Left ventricle myocardium inferior (tissue), 1 donor: ENCODE measurements around the gene YWHAB. TPM values are rescaled to one million over a fixed set of nuclear protein-coding genes. Genes with fewer than 3 reads are reported as not detected.

Source experiments
- DNase-seq: peaks from one replicate; pipeline ENCODE4 v3.0.0-alpha.2; 2020
- H3K27ac ChIP-seq: fragments of 200-600 bp; replicated peaks from 2 replicates; pipeline ENCODE4 v1.8.0; 2021
- H3K27me3 ChIP-seq: fragments of 200-600 bp; 2 replicates; pipeline ENCODE4 v1.8.0; 2021; ENCODE audit warnings: low read depth
- H3K36me3 ChIP-seq: fragments of 200-600 bp; 2 replicates; pipeline ENCODE4 v1.8.0; 2021
- H3K4me1 ChIP-seq: fragments of 200-600 bp; 2 replicates; pipeline ENCODE4 v1.8.0; 2021
- H3K4me3 ChIP-seq: fragments of 200-600 bp; 2 replicates; pipeline ENCODE4 v1.8.0; 2021; ENCODE audit warnings: mild to moderate bottlenecking, moderate library complexity
- H3K9me3 ChIP-seq: fragments of 200-600 bp; replicated peaks from 2 replicates; pipeline ENCODE4 v1.8.0; 2021
- intact Hi-C: fragments of 100-400 bp; cut with micrococcal nuclease; formaldehyde crosslinking; loops from one replicate; pipeline ENCODE4 v1.11.0; 2022
- total RNA-seq: library from RNA; stranded (reverse); fragmentation: NEBNext Ultra II Directional; extraction: Animal tissue kit (Norgen Biotek cat#: 25700); gene quantifications from one replicate; pipeline ENCODE4 v1.2.1, GENCODE V29; 2021
- TF ChIP-seq, protein P1 (sequence below): fragments of 200-600 bp; IDR thresholded peaks from 2 replicates; pipeline ENCODE4 v1.8.0; 2021; ENCODE audit warnings: antibody characterized with exemption, mild to moderate bottlenecking, borderline replicate concordance
- donor health status: DM: no; HTN: yes; CAD: no; lungs with severe emphysema.

YWHAB gene
- total RNA-seq, 1 donor from 2014 or later: 106 TPM

DNA sequence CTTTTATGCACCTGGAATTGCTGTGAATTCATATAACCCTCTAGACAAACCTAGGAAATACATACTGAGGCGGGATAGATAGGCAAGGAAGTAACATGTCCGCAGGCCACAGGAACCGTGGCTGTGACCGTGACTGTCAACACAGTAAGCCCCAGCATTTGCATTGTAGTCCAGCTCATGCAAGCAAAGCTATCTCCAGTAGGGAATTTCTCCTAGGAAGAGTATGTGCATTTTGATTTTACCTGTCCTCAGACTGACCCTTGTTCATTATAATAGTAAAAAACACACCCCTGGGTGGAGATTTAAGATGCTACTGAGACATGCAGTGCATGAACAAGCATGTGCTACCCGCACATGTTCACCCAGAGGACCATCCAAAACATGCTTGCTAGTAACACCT lies 44.7 kb upstream of the YWHAB start:
- no peak overlapping the region for H3K27ac ChIP-seq
- no peaks in the 10 kb centered on the region for H3K36me3 ChIP-seq
- TF ChIP-seq, protein P1, sequence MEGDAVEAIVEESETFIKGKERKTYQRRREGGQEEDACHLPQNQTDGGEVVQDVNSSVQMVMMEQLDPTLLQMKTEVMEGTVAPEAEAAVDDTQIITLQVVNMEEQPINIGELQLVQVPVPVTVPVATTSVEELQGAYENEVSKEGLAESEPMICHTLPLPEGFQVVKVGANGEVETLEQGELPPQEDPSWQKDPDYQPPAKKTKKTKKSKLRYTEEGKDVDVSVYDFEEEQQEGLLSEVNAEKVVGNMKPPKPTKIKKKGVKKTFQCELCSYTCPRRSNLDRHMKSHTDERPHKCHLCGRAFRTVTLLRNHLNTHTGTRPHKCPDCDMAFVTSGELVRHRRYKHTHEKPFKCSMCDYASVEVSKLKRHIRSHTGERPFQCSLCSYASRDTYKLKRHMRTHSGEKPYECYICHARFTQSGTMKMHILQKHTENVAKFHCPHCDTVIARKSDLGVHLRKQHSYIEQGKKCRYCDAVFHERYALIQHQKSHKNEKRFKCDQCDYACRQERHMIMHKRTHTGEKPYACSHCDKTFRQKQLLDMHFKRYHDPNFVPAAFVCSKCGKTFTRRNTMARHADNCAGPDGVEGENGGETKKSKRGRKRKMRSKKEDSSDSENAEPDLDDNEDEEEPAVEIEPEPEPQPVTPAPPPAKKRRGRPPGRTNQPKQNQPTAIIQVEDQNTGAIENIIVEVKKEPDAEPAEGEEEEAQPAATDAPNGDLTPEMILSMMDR: no peak
- peaks cover 82% of the 10 kb centered on the region for H3K27me3 ChIP-seq
- H3K9me3 ChIP-seq: no peaks in the 10 kb centered on the region
- no peaks in the 10 kb centered on the region for H3K4me1 ChIP-seq
- no peak overlapping the region for H3K4me3 ChIP-seq
- intact Hi-C loops: no loop called here
- no peak for DNase-seq

DNA sequence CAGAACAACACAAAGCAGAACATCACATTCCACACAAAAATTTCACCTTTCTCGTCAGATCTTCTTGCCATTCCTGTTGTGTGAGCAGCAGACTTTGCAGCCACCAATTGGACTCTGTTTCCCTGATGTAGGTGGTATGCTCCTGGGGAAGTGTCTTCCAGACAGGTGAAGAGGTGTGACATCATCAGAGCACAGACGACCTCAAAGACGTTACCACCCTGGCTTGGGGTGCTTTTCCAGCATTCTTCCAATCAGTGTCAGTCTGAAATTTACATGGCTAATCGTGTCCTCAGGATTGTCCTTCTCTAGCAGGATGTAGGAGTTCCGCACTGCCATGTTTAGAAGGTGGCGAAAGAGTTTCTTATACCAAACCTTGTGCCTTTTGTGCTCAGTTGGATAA lies 43.5 kb upstream of the YWHAB start:
- Histone ChIP-seq H3K4me3 (no peak overlapping the region), H3K4me1 (no peaks in the 10 kb centered on the region), H3K27me3 (peaks cover 73% of the 10 kb centered on the region), H3K36me3 (no peaks in the 10 kb centered on the region), H3K9me3 (peaks cover 5% of the 10 kb centered on the region), H3K27ac (no peak overlapping the region)
- intact Hi-C loops: no loop called here
- no peak for DNase-seq
- TF ChIP-seq, protein P1: no peak

DNA sequence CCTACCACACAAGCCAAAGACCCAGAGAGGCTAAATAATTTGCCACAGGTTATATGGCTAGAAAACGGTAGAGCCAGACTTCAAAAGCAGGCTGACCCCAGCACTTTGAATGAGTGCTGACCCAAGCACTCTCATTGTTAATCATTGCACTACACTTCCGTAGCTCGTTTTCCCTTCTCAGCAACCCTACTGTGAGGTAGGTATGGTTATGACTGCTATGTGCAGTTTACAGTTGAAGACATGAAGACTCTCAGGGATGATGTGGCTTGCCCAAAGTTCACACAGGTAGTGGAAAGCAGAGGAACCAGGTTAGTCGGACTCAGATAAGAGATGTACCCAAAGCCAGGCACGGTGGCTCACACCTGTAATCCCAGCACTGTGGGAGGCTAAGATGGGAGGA lies 41.6 kb upstream of the YWHAB start:
- Histone ChIP-seq H3K36me3 (no peaks in the 10 kb centered on the region), H3K27me3 (peaks cover 66% of the 10 kb centered on the region), H3K27ac (no peak overlapping the region), H3K4me3 (no peak overlapping the region), H3K9me3 (peaks cover 5% of the 10 kb centered on the region), H3K4me1 (no peaks in the 10 kb centered on the region)
- intact Hi-C loops: no loop called here
- no peak for DNase-seq
- TF ChIP-seq, protein P1: no peak

DNA sequence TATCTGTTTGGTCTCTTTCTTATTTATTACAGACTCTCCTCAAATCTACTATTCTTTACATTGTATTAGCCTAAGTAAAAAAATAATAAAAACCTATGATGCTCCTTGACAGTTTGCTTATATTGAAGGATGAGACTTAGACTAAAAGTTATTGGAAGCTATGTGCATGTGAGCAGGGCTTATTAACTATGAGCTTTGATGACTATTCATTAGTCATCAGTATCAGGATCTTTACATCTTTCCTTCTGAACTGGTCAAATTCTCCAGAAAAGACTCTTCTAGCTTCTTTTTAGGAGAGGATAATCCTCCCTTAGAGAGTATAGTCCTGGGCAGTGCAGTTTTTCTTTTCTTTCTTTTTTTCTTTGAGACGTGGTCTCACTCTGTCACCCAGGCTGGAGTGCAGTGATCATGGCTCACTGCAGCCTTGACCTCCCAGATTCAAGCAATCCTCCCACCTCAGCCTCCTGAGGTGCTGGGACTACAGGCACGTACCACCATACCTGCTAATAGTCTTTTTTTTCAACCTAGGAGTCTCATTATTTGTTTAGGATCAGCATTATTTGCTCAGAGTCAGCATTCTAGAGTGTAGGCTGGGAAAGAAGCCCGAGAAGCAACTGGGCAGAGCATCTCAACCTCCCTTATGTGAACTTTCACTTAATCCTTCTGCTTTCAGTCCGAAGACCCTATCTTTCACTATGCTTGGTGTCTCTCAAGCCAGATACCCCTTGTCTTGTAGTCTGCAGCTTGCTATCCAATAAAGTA lies 37.1 kb upstream of the YWHAB start:
- Histone ChIP-seq H3K27me3 (peaks cover 34% of the 10 kb centered on the region), H3K4me1 (no peaks in the 10 kb centered on the region), H3K27ac (no peak overlapping the region), H3K36me3 (no peaks in the 10 kb centered on the region), H3K9me3 (peaks cover 5% of the 10 kb centered on the region), H3K4me3 (no peak overlapping the region)
- no peak for DNase-seq
- intact Hi-C loops: no loop called here
- TF ChIP-seq, protein P1: no peak

DNA sequence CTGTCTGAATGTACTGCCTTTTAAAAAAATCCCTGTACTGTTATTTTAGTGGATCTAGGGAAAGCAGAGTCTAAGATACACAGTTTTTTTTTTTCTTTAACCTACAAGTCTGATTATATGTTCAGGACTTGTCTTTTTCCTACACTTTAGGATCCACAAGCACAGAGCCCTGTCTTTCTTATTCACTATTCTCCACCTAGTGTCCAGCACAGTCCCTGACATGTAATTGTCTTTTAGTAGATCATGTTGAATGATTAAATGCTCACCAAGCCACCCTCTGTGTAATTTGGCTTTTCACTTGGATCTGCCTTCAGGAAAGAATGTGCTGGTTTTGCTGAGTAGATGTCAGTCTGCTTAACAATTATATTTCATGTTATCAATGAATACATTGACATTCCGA lies 35.8 kb upstream of the YWHAB start:
- intact Hi-C loops: no loop called here
- no peaks in the 10 kb centered on the region for H3K36me3 ChIP-seq
- TF ChIP-seq, protein P1: no peak
- DNase-seq: no peak
- peaks cover 5% of the 10 kb centered on the region for H3K9me3 ChIP-seq
- H3K27me3 ChIP-seq: peaks cover 23% of the 10 kb centered on the region
- no peaks in the 10 kb centered on the region for H3K4me1 ChIP-seq
- H3K27ac ChIP-seq: no peak overlapping the region
- no peak overlapping the region for H3K4me3 ChIP-seq
